IPS DF 19.7 (cell line): ENCODE data around the gene LENEP.
A peak's percentile ranks its signal among the peaks of the same experiment; 100 is the strongest.
"Not testable (repeated sequence)": the region's sequence is repeated elsewhere in the genome, so short reads cannot be mapped to it uniquely, and the experiment has no call there.

Experiments used
- DNase-seq: peaks from one replicate; pipeline ENCODE4 v3.0.0-alpha.2; 2013; ENCODE audit warnings: low read depth, low spot score

The LENEP gene

DNA sequence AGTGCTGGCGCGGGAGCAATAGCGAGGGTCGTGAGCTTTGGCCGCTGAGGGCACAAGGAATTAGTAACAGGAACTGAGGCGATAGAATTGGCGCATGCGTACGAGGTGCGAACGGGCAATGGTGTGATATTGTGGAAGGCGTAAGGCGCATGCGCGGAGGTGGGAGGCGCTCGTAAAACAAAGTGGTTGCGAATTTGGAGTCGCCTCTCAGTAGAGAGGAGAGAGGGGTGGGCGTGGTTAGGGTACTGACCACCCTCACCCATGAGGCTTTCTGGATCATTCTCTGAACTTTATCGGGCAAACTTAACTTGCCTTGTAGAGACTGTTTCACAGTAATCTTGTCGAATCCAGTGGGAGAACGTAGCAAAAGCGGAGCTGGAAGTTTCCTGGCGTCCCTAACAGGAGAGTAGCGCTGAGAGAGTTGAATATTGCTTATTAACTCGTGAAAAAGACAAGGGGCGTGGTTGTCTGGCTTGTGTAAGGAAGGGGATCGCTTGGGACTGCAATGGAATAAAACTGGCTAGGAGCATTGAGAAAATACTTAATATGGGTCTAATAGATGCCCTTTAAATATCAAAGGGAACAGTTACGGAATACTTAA is 18.5 kb upstream of the LENEP start:
- DNase-seq = no peak

DNA sequence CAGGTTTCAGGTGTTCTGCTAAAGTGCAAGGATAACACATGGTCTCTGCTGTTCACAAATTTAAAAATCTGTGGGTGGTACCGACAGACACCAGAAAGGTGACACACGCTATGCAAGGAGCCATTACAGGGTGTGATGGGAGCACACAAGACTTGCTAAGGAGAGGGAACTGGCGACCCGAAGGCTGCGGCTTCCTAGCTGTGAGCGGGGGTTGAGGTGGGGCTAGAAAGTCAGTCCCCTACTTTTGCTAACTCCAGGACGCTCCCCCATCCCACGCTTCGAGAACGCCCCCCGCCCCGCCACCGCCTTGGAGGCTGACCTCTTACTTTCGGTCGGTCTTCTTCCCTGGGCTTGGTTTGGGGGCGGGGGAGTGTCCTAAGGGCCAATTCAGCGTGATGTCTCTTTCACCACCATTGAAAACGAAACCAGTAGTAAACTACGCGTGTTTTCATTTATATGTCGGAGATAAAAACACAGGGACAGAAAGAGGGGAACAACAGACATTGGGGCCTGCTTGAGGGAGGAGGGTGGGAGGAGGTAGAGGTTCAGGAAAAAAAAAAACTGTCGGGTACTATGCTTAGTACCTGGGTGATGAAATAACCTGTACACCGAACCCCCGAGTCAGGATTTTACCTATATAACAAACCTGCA is 17.9 kb upstream of the LENEP start:
- DNase-seq = no peak

DNA sequence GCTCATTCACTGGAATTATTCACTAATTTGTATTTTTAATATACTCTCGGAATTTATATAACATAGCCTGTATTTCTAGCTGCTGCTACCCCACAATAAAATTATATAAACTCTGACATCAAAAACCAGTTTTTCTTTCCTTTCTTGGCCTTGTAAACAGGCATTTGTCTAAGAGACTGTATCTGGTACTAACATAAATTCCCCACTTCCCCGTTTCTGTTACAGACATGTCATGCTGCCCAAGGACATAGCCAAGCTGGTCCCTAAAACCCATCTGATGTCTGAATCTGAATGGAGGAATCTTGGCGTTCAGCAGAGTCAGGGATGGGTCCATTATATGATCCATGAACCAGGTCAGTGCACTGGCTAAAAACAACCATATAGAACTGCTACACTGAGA is 15.6 kb upstream of the LENEP start:
- not testable (repeated sequence) for DNase-seq

GRCh38 chr1:154978360-154978759 is 15.0 kb upstream of the LENEP start:
- DNase-seq = no peak

DNA sequence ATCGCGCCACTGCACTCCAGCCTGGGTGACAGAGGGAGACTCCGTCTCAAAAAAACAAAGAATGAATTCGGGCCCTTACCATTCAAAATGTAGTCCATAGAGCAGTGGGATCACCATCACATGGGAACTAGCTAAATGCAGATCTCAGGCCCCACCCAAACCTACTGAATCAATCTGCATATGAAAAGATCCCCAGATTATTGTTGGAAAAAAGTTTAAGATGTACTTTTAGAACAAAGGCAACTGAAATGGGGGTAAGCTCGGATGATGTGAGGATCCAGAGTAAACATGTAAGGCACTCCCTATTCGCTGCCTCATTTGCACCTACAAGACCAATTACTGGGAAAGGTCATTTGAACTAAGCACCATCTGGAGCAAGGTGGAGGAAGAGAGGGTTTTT is 11.0 kb upstream of the LENEP start:
- DNase-seq = no peak

GRCh38 chr1:154982897-154983648 is 10.3 kb upstream of the LENEP start, which contains the start of gene FLAD1:
Gene FLAD1 (plus strand): TSS chr1:154983344. CDS start chr1:154983695, 351 bp downstream.
- peak; percentile 100 for DNase-seq

GRCh38 chr1:154983776-154984466 is 9.5 kb upstream of the LENEP start:
- no peak for DNase-seq

DNA sequence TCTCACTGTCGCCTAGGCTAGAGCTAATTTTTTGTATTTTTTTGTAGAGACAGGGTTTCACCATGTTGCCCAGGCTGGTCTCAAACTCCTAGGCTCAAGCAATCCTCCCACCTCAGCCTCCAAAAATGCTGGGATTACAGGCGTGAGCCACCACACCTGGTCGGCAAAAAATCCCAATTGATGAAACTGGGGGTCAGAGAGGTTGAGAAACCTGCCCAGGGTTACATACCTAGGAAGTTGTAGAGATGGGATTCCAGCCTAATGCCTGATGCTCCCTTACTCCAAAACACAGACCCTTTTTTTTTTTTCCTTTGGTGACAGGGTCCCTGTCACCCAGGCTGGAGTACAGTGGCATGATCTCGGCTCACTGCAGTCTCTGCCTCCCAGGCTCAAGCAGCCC is 6.7 kb upstream of the LENEP start:
- not testable (repeated sequence) for DNase-seq

DNA sequence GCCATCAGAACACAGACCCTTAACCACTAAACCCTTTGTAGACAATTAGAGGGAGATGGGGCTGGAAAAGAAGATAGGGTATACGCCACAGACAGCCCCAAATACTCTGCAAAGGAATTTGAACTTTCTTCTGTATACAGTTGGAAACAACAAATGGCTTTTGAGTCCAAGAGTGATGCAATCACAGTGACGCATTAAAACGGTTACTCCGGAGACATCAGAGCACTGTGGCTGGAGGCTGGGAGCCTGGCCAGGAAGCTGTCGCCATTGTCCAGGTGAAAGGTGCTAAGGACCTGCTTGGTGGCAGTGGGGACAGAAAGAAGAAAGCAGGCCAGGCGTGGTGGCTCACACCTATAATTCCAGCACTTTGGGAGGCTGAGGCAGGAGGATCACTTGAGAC is 6.1 kb upstream of the LENEP start:
- no peak for DNase-seq

- no peak for DNase-seq
Observed at GRCh38 chr1:154988058-154988954, 5.1 kb upstream of the LENEP start.

GRCh38 chr1:154989195-154989860 is 4.1 kb upstream of the LENEP start:
- no peak for DNase-seq

DNA sequence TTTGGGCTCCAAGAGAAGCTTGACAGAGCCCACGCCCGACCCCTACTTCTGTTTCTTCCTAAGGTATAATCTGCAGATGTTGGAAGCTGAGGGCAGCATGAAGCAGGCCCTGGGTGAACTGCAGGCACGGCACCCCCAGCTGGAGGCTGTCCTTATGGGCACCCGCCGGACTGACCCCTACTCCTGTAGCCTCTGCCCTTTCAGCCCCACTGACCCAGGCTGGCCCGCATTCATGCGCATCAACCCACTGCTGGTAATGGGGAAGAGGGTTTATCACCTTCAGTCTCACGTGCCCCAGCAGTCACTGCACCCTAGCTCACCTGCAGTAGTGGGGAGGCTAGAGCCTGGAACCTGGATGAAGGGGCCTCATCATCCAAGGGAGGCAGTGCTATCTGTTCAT is 3.1 kb upstream of the LENEP start:
- DNase-seq = no peak

- DNase-seq = no peak
Observed at GRCh38 chr1:154992721-154993571, 440 bp upstream of the LENEP start.

GRCh38 chr1:154994269-154994587 is 842 bp downstream of the LENEP start:
- no peak for DNase-seq

DNA sequence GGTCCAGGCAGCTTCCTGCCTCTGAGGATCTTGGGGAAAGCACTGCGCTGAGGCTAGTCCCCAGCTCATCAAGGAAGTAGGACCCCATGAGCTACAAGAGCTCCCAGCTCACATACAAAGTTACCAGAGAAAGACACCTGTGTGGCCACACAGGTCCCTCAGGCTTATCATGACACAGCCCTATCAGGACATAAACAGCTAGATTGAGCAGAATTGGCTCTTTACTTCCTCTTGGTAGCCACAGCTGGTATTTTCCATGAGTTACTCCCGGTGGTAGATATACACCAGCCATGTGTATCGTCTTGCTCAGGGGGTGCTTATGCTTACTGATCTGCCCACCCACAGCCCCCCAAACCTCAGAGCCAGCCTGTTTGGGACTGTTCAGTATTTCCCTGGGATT is 1.2 kb downstream of the LENEP start:
- no peak for DNase-seq

DNA sequence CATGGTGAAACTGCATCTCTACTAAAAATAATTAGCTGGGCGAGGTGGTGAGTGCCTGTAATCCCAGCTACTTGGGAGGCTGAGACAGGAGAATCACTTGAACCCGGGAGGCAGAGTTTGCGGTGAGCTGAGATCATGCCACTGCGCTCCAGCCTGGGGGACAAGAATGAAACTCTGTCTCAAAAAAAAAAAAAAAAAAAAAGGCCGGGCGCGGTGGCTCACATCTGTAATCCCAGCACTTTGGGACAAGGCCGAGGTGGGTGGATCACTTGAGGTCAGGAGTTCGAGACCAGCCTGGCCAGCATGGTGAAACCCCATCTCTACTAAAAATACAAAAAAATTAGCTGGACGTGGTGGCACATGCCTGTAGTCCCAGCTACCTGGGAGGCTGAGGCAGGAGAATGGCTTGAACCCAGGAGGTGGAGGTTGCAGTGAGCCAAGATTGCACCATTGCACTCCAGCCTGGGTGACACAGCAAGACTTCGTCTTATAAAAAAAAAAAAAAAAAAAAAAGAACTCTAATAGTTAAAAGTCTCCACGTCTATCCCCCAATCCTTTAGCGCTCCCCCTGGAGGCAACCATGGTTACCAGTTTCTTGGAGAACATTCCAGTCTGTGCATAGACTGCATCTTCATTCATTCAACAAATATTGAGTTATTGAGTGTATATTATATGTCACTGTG is 2.1 kb downstream of the LENEP start:
- not testable (repeated sequence) for DNase-seq

DNA sequence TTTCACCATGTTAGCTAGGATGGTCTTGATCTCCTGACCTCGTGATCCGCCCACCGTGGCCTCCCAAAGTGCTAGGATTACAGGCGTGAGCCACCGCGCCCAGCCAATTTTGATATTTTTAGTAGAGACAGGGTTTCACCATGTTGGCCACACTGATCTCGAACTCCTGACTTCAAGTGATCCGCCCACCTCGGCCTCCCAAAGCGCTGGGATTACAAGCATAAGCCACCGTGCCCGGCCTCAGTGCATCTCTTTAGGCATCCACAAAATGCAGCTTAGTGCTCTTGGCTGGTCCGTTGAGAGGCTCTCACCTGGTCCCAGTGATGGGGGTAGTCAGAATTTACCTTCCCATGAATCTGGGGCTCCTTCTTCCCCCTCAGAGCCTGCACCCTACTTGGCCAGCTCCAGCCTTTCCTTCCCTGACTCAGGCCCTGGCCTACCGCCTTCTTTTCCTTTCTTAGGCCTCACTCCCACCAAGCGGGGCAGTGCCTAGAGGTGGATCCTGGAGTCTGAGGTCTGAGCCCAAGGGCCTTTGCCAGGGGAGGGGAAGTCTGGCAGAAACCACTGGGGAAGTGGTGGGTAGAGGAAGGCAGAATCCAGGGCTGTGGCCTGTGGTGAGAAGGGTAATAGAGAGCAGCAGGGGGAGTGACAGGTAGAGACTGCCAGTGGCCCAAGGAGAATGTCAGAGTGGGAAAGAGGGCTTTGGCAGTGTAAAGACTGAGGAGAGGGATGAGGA is 3.7 kb downstream of the LENEP start:
- no peak for DNase-seq

DNA sequence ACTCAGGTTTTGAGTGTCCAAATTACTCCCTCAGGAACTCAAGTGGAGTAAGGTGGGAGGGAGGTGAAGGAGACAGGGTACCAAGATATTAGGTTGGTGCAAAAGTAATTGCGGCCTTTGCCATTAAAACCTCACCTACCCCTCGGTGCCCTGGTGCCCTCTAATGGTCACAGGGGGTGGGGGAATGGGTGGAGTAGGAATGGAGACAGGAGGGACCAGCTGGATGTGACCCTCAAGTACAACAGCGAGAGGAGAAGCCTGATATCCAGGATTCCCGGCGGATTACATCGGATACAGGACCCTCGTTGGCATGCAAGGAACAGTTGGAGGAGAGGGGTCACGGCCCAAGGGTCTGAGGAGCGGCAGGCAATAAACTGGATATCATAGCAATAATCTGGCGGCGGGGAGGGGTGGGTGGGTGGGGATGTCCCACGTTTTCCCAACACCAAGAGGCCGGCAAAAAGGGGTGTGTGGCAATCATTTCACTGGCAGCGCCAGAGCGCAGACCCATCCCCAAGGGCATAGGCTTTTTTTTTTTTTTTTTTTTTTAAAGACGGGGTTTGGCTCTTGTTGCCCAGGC is 4.9 kb downstream of the LENEP start:
- DNase-seq = no peak
